GM12878 (cell line): ENCODE data around the gene KLK5. TPM values are rescaled to one million over a fixed set of nuclear protein-coding genes. Genes with fewer than 3 reads are reported as not detected.

ENCODE experiments used
- ATAC-seq: fragments of 200-7000 bp; cut with Tn5 transposase; 3 replicates; pipeline ENCODE4 v1.9.1; 2020; ENCODE audit warnings: mild to moderate bottlenecking, moderate library complexity
- BruUV-seq: library from RNA; stranded (reverse); fragments of 400-500 nt; replicated peaks from 2 replicates; lab custom pipeline; 2021; lab: Mats Ljungman, UMichigan
- CTCF ChIA-PET: fragments of 300-600 bp; sonication (Branson Sonifier 250); formaldehyde crosslinking; extraction: SDS; loops from one replicate; lab custom pipeline; 2021; ENCODE audit warnings: inconsistent platforms; lab: Yijun Ruan, JAX
- POLR2A ChIA-PET: fragments of 350-600 bp; formaldehyde crosslinking; extraction: SDS; loops from one replicate; lab custom pipeline; 2021; ENCODE audit warnings: inconsistent platforms; lab: Charles Lee
- RAD21 ChIA-PET: fragments of 300-600 bp; sonication (Branson Sonifier 250); formaldehyde crosslinking; loops from one replicate; lab custom pipeline; 2023; ENCODE audit warnings: antibody characterized with exemption; ENCODE audit not compliant: unreplicated experiment; lab: Charles Lee
- SMC1A ChIA-PET: fragments of 300-600 bp; sonication (Branson Sonifier 250); formaldehyde crosslinking; loops from one replicate; lab custom pipeline; 2023; ENCODE audit not compliant: unreplicated experiment, uncharacterized antibody; lab: Charles Lee
- DNase-seq: peaks from one replicate; pipeline ENCODE4 v3.0.0-alpha.2; 2011; ENCODE audit warnings: low read depth, low spot score
- FAIRE-seq: peaks from 3 replicates; lab custom pipeline; 2011; peaks lifted over from hg19 to GRCh38; lab: Jason Lieb, UNC
- H2AFZ ChIP-seq: 2 replicates; pipeline ENCODE4 v1.6.0; 2011; ENCODE audit warnings: low read depth, low read length, control low read depth; ENCODE audit not compliant: control insufficient read depth
- H3K27ac ChIP-seq: 2 replicates; pipeline ENCODE4 v1.5.1; 2011; ENCODE audit warnings: control low read depth; ENCODE audit not compliant: control insufficient read depth, insufficient read depth
- H3K27me3 ChIP-seq, 2 experiments: replicated peaks in 1 of 2; 2 replicates each; pipeline versions ENCODE4 v1.6.0 to v1.6.1; 2011; ENCODE audit warnings: low read length in 1 of 2; ENCODE audit not compliant: control insufficient read depth in 2 of 2, insufficient read depth in 2 of 2
- H3K36me3 ChIP-seq, 2 experiments: 2 replicates each; pipeline ENCODE4 v1.5.1; 2011; ENCODE audit warnings: low read length in 1 of 2; ENCODE audit not compliant: control insufficient read depth in 2 of 2, insufficient read depth in 2 of 2
- H3K4me1 ChIP-seq: 2 replicates; pipeline ENCODE4 v1.6.1; 2011; ENCODE audit warnings: mild to moderate bottlenecking, low read length, moderate library complexity, mixed read lengths; ENCODE audit not compliant: control insufficient read depth, insufficient read depth
- H3K4me2 ChIP-seq: 2 replicates; pipeline ENCODE4 v1.6.0; 2011; ENCODE audit warnings: control low read depth; ENCODE audit not compliant: control insufficient read depth, insufficient read depth
- H3K4me3 ChIP-seq: fragments of 200-600 bp; sonication (generic); 2 replicates; pipeline ENCODE4 v1.5.1; 2016
- H3K79me2 ChIP-seq: 2 replicates; pipeline ENCODE4 v1.6.0; 2011; ENCODE audit warnings: low read length; ENCODE audit not compliant: control insufficient read depth, insufficient read depth
- H3K9ac ChIP-seq: 2 replicates; pipeline ENCODE4 v1.8.0; 2011; ENCODE audit warnings: low read length, control low read depth, mixed read lengths; ENCODE audit not compliant: control insufficient read depth, insufficient read depth
- H3K9me3 ChIP-seq: replicated peaks from 3 replicates; pipeline ENCODE4 v1.5.1; 2011; ENCODE audit warnings: mild to moderate bottlenecking, low read length; ENCODE audit not compliant: control insufficient read depth, insufficient read depth
- H4K20me1 ChIP-seq: 2 replicates; pipeline ENCODE4 v1.6.0; 2011; ENCODE audit not compliant: control insufficient read depth, insufficient read depth
- ASH2L ChIP-seq: fragments of 300-600, 200-600 bp; sonication (generic); IDR thresholded peaks from 2 replicates; pipeline ENCODE4 v1.6.1; 2017; ENCODE audit warnings: low read depth, mild to moderate bottlenecking, borderline replicate concordance
- BACH1 ChIP-seq: fragments of 450-650 bp; IDR thresholded peaks from 2 replicates; pipeline ENCODE4 v1.6.1; 2017; ENCODE audit warnings: mild to moderate bottlenecking, borderline replicate concordance
- BMI1 ChIP-seq: fragments of 450-650 bp; IDR thresholded peaks from 2 replicates; pipeline ENCODE4 v1.6.1; 2016; ENCODE audit warnings: mild to moderate bottlenecking, moderate library complexity, borderline replicate concordance
- CTCF ChIP-seq, 3 experiments: IDR thresholded peaks in 2 of 3; conservative IDR thresholded peaks in 1 of 3; 2 replicates each; pipeline ENCODE4 v1.5.1; 2011; ENCODE audit warnings: low read depth in 3 of 3, low read length in 3 of 3, mild to moderate bottlenecking in 3 of 3, control low read depth in 2 of 3, moderate library complexity in 2 of 3, inconsistent platforms in 1 of 3, mixed read lengths in 1 of 3; ENCODE audit not compliant: control insufficient read depth in 2 of 3, insufficient read depth in 1 of 3; ENCODE audit errors: extremely low read depth in 1 of 3
- E4F1 ChIP-seq: fragments of 450-650 bp; IDR thresholded peaks from 2 replicates; pipeline ENCODE4 v1.6.1; 2018; ENCODE audit warnings: borderline replicate concordance, mild to moderate bottlenecking; ENCODE audit not compliant: partially characterized antibody
- IRF5 ChIP-seq: fragments of 450-650 bp; IDR thresholded peaks from 2 replicates; pipeline ENCODE4 v1.6.1; 2017; ENCODE audit warnings: borderline replicate concordance
- MEF2A ChIP-seq: IDR thresholded peaks from 2 replicates; pipeline ENCODE4 v1.6.1; 2011; ENCODE audit warnings: low read depth, mild to moderate bottlenecking, low read length, moderate library complexity; ENCODE audit not compliant: insufficient read depth
- MYC ChIP-seq: IDR thresholded peaks from 2 replicates; pipeline ENCODE4 v1.6.1; 2011; ENCODE audit warnings: mild to moderate bottlenecking, low read length, moderate library complexity, inconsistent platforms; ENCODE audit not compliant: insufficient read depth, insufficient replicate concordance, insufficient read length, severe bottlenecking
- NR2F1 ChIP-seq: fragments of 450-650 bp; conservative IDR thresholded peaks from 2 replicates; pipeline ENCODE4 v1.6.1; 2017; ENCODE audit warnings: mild to moderate bottlenecking
- PAX5 ChIP-seq: IDR thresholded peaks from 2 replicates; pipeline ENCODE4 v1.6.1; 2011; ENCODE audit warnings: low read depth, low read length, borderline replicate concordance
- RAD21 ChIP-seq: IDR thresholded peaks from 2 replicates; pipeline ENCODE4 v1.6.1; 2011; ENCODE audit warnings: mild to moderate bottlenecking, low read depth, low read length, moderate library complexity; ENCODE audit not compliant: insufficient read depth
- SMAD1 ChIP-seq: fragments of 450-650 bp; IDR thresholded peaks from 2 replicates; pipeline ENCODE4 v1.6.1; 2018; ENCODE audit warnings: mild to moderate bottlenecking, low read depth; ENCODE audit not compliant: partially characterized antibody
- TAF1 ChIP-seq: IDR thresholded peaks from 2 replicates; pipeline ENCODE4 v1.6.1; 2011; ENCODE audit warnings: mild to moderate bottlenecking, low read depth, low read length, borderline replicate concordance
- USF2 ChIP-seq: IDR thresholded peaks from 2 replicates; pipeline ENCODE4 v1.6.1; 2011; ENCODE audit warnings: low read depth, low read length, improper control_type of control experiment, borderline replicate concordance
- WGBS: methylation state at CpG from one replicate; pipeline ENCODE4 v1.1.6; 2016; ENCODE audit warnings: low lambda C conversion rate; ENCODE audit not compliant: insufficient replicate concordance, insufficient coverage; ENCODE audit errors: missing lambda C conversion rate; 5-methylcytosine and 5-hydroxymethylcytosine counted together
- in situ Hi-C: fragments of 300-500 bp; cut with MboI; formaldehyde crosslinking; loops from 9 replicates; pipeline ENCODE4 v1.14.3; 2018; ENCODE audit warnings: mixed read lengths
- intact Hi-C: fragments of 100-400 bp; cut with micrococcal nuclease; formaldehyde crosslinking; loops from one replicate; pipeline ENCODE4 v1.14.2; 2022; ENCODE audit not compliant: unreplicated experiment
- polyA plus RNA-seq, 11 experiments: library from polyadenylated mRNA; depleted of rRNA in 4 of 11; unstranded in 6 of 11; stranded (reverse) in 5 of 11; fragments of >200 nt; fragmentation: Nextera tagmentation in 4 of 11; fragmentation: Illumina TruSeq in 1 of 11; extraction: Ambion mirVana in 4 of 11; extraction: Trizol in 1 of 11; gene quantifications; 1 replicate in 1 of 11; 2 replicates in 10 of 11; pipeline versions ENCODE4 v1.2.1 to v1.2.3, GENCODE V29; 2011 to 2016; ENCODE audit warnings: inconsistent platforms in 2 of 11, missing spikeins in 2 of 11, low read depth in 1 of 11
- total RNA-seq, 4 experiments: library from RNA; depleted of rRNA in 3 of 4; stranded (reverse); fragments of >200 nt in 3 of 4; fragmentation: Illumina TruSeq in 1 of 4; extraction: Trizol in 1 of 4; gene quantifications; 2 replicates each; pipeline versions ENCODE4 v1.2.1 to v1.2.3, GENCODE V29; 2013 to 2021

The KLK5 gene
- total and polyA plus RNA-seq, 10 of the 15 experiments (the other 5 are each of a cell fraction or from before 2014, with no cell fraction given) = 0.16 TPM; not detected in 9

GRCh38 chr19:50897612-50898011 lies 55.2 kb downstream of the KLK5 start:
- ChIA-PET CTCF (interaction anchor here (0.6 to 4.0 kb wide), 9 partner anchors 8 to 442 kb away, joined by 3 to 33 read pairs (median 5); no protein-coding TSS in a partner anchor), RAD21 (interaction anchor here (1.0 to 3.8 kb wide), 6 partner anchors 8 to 80 kb away, joined by 3 to 19 read pairs (median 3); no protein-coding TSS in a partner anchor), POLR2A (interaction anchor here (1.5 to 2.0 kb wide), 4 partner anchors 9 to 80 kb away, joined by 4 to 13 read pairs (median 6); no protein-coding TSS in a partner anchor), SMC1A (interaction anchor here (0.7 to 4.7 kb wide), 5 partner anchors 8 to 103 kb away, joined by 3 to 28 read pairs (median 7); no protein-coding TSS in a partner anchor)
- no TSS peak for BruUV-seq
- no peaks in the 10 kb centered on the region for H4K20me1 ChIP-seq
- H3K9me3 ChIP-seq = peaks cover 6% of the 10 kb centered on the region; the same call in 1 of the 3 replicates
- in situ Hi-C loops (loop anchor here (10.0 kb wide), 1 partner anchor 543 kb away; no protein-coding TSS in a partner anchor), intact Hi-C loops (loop anchor here (2.0 to 10.0 kb wide), 4 partner anchors 60 to 543 kb away; no protein-coding TSS in a partner anchor)
- FAIRE-seq (no peak), DNase-seq (no peak), ATAC-seq (peak; percentile 63)
- WGBS = 8% methylated on average over 3 of the region's 3 CpGs
- peak overlapping the region; percentile 39 for H3K4me2 ChIP-seq
- H3K79me2 ChIP-seq = no peaks in the 10 kb centered on the region
- H3K9ac ChIP-seq = peak overlapping the region; percentile 3; the same call in 1 of the 2 replicates
- H3K4me1 ChIP-seq = peaks cover 21% of the 10 kb centered on the region
- H2AFZ ChIP-seq = no peak overlapping the region; the same call in 1 of the 2 replicates
- no peaks in the 10 kb centered on the region for H3K36me3 ChIP-seq
- peak overlapping the region; percentile 76 for H3K27ac ChIP-seq
- H3K27me3 ChIP-seq = no peaks in the 10 kb centered on the region
- H3K4me3 ChIP-seq = no peak overlapping the region
- TF ChIP-seq IRF5 = no peak
- no peak for TF ChIP-seq MEF2A
- no peak for TF ChIP-seq MYC
- TF ChIP-seq SMAD1 = no peak
- TF ChIP-seq ASH2L = no peak
- TF ChIP-seq E4F1 = no peak
- no peak for TF ChIP-seq USF2
- peak; percentile 22; the same call in 1 of the 2 replicates for TF ChIP-seq RAD21
- TF ChIP-seq BACH1 = no peak
- no peak for TF ChIP-seq PAX5
- TF ChIP-seq CTCF (IDR thresholded peaks at IDR 0.05 in 2 of 3, conservative IDR thresholded peaks at IDR 0.05 in 1 of 3; ENCODE audit: control insufficient read depth in 2 of 3, extremely low read depth in 1 of 3, insufficient read depth in 1 of 3, low read depth in 3 of 3, low read length in 3 of 3) = peak; percentile 9 to 46 (median 35); a peak in 3 of 6 replicates
- no peak for TF ChIP-seq BMI1
- 0 out of 2 replicates have a peak, but pooled peaks have one; percentile 8 for TF ChIP-seq NR2F1
- TF ChIP-seq TAF1 = no peak
